ENCODE measurements around the gene DIP2B. TPM values are rescaled to one million over a fixed set of nuclear protein-coding genes. Genes with fewer than 3 reads are reported as not detected.

Gene DIP2B
- total and polyA plus RNA-seq, 2 donors from 2014 or later: 4.6 to 23.3 TPM

GRCh38 chr12:50619610-50619958, 114.8 kb downstream of the DIP2B start:
- Histone ChIP-seq H3K9me3 (ENCODE audit: control insufficient read depth in 2 of 3, insufficient read depth in 1 of 3, low read length in 3 of 3) (no peaks in the 10 kb centered on the region), H3K4me3 (ENCODE audit: low read length in 3 of 3) (no peak overlapping the region), H3K4me1 (ENCODE audit: control insufficient read depth in 2 of 3, insufficient read depth in 2 of 3, low read depth in 1 of 3, low read length in 3 of 3) (peaks cover 0 to 16% (median 3%) of the 10 kb centered on the region in 3 donors), H3K27me3 (ENCODE audit: control insufficient read depth, insufficient read depth, low read length) (no peaks in the 10 kb centered on the region), H3K27ac (ENCODE audit: low read depth in 2 of 2, low read length in 2 of 2) (no peak overlapping the region), H3K36me3 (ENCODE audit: control insufficient read depth in 2 of 3, insufficient read depth in 3 of 3, low read length in 3 of 3) (no peaks in the 10 kb centered on the region), H3K9ac (ENCODE audit: low read length in 3 of 3) (no peak overlapping the region)
- FAIRE-seq: no peak
- TF ChIP-seq CTCF (IDR thresholded peaks at IDR 0.05; ENCODE audit: borderline replicate concordance, extremely low read depth, insufficient read depth): no peak
- intact Hi-C loops (cut with DNase I): no loop called here
- no peak for DNase-seq

- Histone ChIP-seq H3K4me1 (ENCODE audit: control insufficient read depth in 2 of 3, insufficient read depth in 2 of 3, low read depth in 1 of 3, low read length in 3 of 3) (peaks cover 0 to 20% (median 3%) of the 10 kb centered on the region in 3 donors), H3K4me3 (ENCODE audit: low read length in 3 of 3) (no peak overlapping the region), H3K9ac (ENCODE audit: low read length in 3 of 3) (no peak overlapping the region), H3K9me3 (ENCODE audit: control insufficient read depth in 2 of 3, insufficient read depth in 1 of 3, low read length in 3 of 3) (no peaks in the 10 kb centered on the region), H3K27me3 (ENCODE audit: control insufficient read depth, insufficient read depth, low read length) (no peaks in the 10 kb centered on the region), H3K27ac (ENCODE audit: low read depth in 2 of 2, low read length in 2 of 2) (no peak overlapping the region), H3K36me3 (ENCODE audit: control insufficient read depth in 2 of 3, insufficient read depth in 3 of 3, low read length in 3 of 3) (no peaks in the 10 kb centered on the region)
- intact Hi-C loops (cut with DNase I): no loop called here
- FAIRE-seq: no peak
- no peak for DNase-seq
- no peak for TF ChIP-seq CTCF (IDR thresholded peaks at IDR 0.05; ENCODE audit: borderline replicate concordance, extremely low read depth, insufficient read depth)
Measured at GRCh38 chr12:50620109-50620977, 115.6 kb downstream of the DIP2B start.

GRCh38 chr12:50620978-50621360, 116.2 kb downstream of the DIP2B start:
- intact Hi-C loops (cut with DNase I): no loop called here
- Histone ChIP-seq H3K9ac (ENCODE audit: low read length in 3 of 3) (no peak overlapping the region), H3K4me1 (ENCODE audit: control insufficient read depth in 2 of 3, insufficient read depth in 2 of 3, low read depth in 1 of 3, low read length in 3 of 3) (peaks cover 0 to 21% (median 3%) of the 10 kb centered on the region in 3 donors)

More at GRCh38 chr12:50620978-50621360, 116.2 kb downstream of the DIP2B start:
- Histone ChIP-seq H3K4me3 (ENCODE audit: low read length in 3 of 3) (no peak overlapping the region), H3K27me3 (ENCODE audit: control insufficient read depth, insufficient read depth, low read length) (no peaks in the 10 kb centered on the region), H3K27ac (ENCODE audit: low read depth in 2 of 2, low read length in 2 of 2) (no peak overlapping the region), H3K9me3 (ENCODE audit: control insufficient read depth in 2 of 3, insufficient read depth in 1 of 3, low read length in 3 of 3) (no peaks in the 10 kb centered on the region), H3K36me3 (ENCODE audit: control insufficient read depth in 2 of 3, insufficient read depth in 3 of 3, low read length in 3 of 3) (no peaks in the 10 kb centered on the region)
- no peak for FAIRE-seq
- TF ChIP-seq CTCF (IDR thresholded peaks at IDR 0.05; ENCODE audit: borderline replicate concordance, extremely low read depth, insufficient read depth): no peak
- DNase-seq: no peak
